A673 (cell line): ENCODE data around the gene TRPV5. TPM values are rescaled to one million over a fixed set of nuclear protein-coding genes. Genes with fewer than 3 reads are reported as not detected.

Source experiments
- BruUV-seq: library from RNA; stranded (reverse); fragments of 400-500 nt; replicated peaks from 2 replicates; lab custom pipeline; 2021; lab: Mats Ljungman, UMichigan
- CTCF ChIA-PET: fragments of 300-600 bp; sonication (Branson Sonifier 250); formaldehyde crosslinking; loops from one replicate; lab custom pipeline; 2022; ENCODE audit warnings: antibody characterized with exemption; lab: Charles Lee
- POLR2A ChIA-PET: fragments of 300-600 bp; sonication (Branson Sonifier 250); formaldehyde crosslinking; loops from one replicate; lab custom pipeline; 2022; ENCODE audit warnings: antibody characterized with exemption; ENCODE audit not compliant: low non-redundant PET; lab: Charles Lee
- DNase-seq: peaks from one replicate; pipeline ENCODE4 v3.0.0-alpha.2; 2015; ENCODE audit warnings: low spot score
- H3K27ac ChIP-seq: fragments of 200-600 bp; sonication (generic); 2 replicates; pipeline ENCODE4 v1.5.1; 2016; ENCODE audit warnings: mixed run types, low read depth, mild to moderate bottlenecking, mixed read lengths, antibody characterized with exemption, low read length; ENCODE audit not compliant: poor library complexity, severe bottlenecking
- H3K27me3 ChIP-seq: fragments of 200-600 bp; sonication (generic); replicated peaks from 2 replicates; pipeline ENCODE4 v1.6.1; 2017; ENCODE audit warnings: mixed run types, low read depth, mild to moderate bottlenecking, mixed read lengths, antibody characterized with exemption, low read length; ENCODE audit not compliant: insufficient read depth, poor library complexity
- H3K36me3 ChIP-seq: fragments of 200-600 bp; sonication (generic); 2 replicates; pipeline ENCODE4 v1.6.1; 2016; ENCODE audit warnings: mixed run types, mild to moderate bottlenecking, mixed read lengths, antibody characterized with exemption, low read length; ENCODE audit not compliant: insufficient read depth, poor library complexity, severe bottlenecking
- H3K4me1 ChIP-seq: fragments of 200-600 bp; sonication (generic); 2 replicates; pipeline ENCODE4 v1.6.1; 2017; ENCODE audit warnings: mixed run types, mild to moderate bottlenecking, mixed read lengths, antibody characterized with exemption, low read length; ENCODE audit not compliant: insufficient read depth, poor library complexity, severe bottlenecking
- H3K4me3 ChIP-seq: fragments of 200-600 bp; sonication (generic); 2 replicates; pipeline ENCODE4 v1.5.1; 2016; ENCODE audit warnings: low read depth, mixed run types, mild to moderate bottlenecking, mixed read lengths, low read length; ENCODE audit not compliant: poor library complexity, severe bottlenecking
- H3K9me3 ChIP-seq: fragments of 200-600 bp; sonication (generic); 2 replicates; pipeline ENCODE4 v1.6.1; 2016; ENCODE audit warnings: mixed run types, low read depth, mild to moderate bottlenecking, mixed read lengths, antibody characterized with exemption, low read length; ENCODE audit not compliant: poor library complexity, severe bottlenecking
- EZH2 ChIP-seq: fragments of 200-600 bp; sonication (generic); IDR thresholded peaks from 2 replicates; pipeline ENCODE4 v1.6.1; 2017; ENCODE audit warnings: borderline replicate concordance, low read depth, mild to moderate bottlenecking, mixed read lengths, antibody characterized with exemption, low read length; ENCODE audit not compliant: poor library complexity, severe bottlenecking
- intact Hi-C: fragments of 100-400 bp; cut with micrococcal nuclease; formaldehyde crosslinking; loops from one replicate; pipeline ENCODE4 v1.10.0; 2022; ENCODE audit not compliant: unreplicated experiment
- total RNA-seq: library from RNA; stranded (reverse); gene quantifications from 2 replicates; pipeline ENCODE4 v1.2.3, GENCODE V29; 2021
- TF ChIP-seq, protein P1 (sequence below): fragments of 300-800, 200-600 bp; sonication (generic); conservative IDR thresholded peaks from 2 replicates; pipeline ENCODE4 v1.5.1; 2017; ENCODE audit warnings: low read depth, mild to moderate bottlenecking, antibody characterized with exemption, low read length, moderate library complexity, mixed read lengths

The TRPV5 gene
- total RNA-seq, 1 experiment from 2014 or later: not detected

DNA sequence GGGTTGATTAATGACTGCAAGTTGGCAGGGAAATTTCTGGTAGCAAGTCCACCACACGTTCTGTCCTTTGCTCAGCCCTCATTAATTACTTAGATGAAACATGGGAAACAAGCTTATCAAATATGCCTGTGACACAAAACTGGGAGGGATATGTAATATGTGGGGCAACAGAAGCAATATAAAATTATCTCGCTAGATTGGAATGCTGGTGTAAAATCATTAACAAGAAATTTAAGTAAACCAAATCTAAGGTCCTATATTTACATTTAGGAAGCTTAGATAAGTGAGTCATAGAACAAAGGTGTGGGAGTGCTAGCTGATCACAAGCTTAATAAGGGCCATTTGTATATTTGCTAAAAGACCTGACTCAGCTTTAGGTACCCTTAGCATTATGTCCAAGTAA lies 23.5 kb downstream of the TRPV5 start:
- H3K27me3 ChIP-seq: peaks cover 21% of the 10 kb centered on the region
- H3K4me1 ChIP-seq: no peaks in the 10 kb centered on the region
- intact Hi-C loops: no loop called here
- H3K36me3 ChIP-seq: no peaks in the 10 kb centered on the region
- ChIA-PET CTCF (no interaction called here), POLR2A (no interaction called here)
- H3K4me3 ChIP-seq: no peak overlapping the region
- H3K27ac ChIP-seq: no peak overlapping the region
- no peaks in the 10 kb centered on the region for H3K9me3 ChIP-seq
- TF ChIP-seq, protein P1, sequence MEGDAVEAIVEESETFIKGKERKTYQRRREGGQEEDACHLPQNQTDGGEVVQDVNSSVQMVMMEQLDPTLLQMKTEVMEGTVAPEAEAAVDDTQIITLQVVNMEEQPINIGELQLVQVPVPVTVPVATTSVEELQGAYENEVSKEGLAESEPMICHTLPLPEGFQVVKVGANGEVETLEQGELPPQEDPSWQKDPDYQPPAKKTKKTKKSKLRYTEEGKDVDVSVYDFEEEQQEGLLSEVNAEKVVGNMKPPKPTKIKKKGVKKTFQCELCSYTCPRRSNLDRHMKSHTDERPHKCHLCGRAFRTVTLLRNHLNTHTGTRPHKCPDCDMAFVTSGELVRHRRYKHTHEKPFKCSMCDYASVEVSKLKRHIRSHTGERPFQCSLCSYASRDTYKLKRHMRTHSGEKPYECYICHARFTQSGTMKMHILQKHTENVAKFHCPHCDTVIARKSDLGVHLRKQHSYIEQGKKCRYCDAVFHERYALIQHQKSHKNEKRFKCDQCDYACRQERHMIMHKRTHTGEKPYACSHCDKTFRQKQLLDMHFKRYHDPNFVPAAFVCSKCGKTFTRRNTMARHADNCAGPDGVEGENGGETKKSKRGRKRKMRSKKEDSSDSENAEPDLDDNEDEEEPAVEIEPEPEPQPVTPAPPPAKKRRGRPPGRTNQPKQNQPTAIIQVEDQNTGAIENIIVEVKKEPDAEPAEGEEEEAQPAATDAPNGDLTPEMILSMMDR: no peak
- TF ChIP-seq EZH2: no peak
- no TSS peak for BruUV-seq
- DNase-seq: no peak

DNA sequence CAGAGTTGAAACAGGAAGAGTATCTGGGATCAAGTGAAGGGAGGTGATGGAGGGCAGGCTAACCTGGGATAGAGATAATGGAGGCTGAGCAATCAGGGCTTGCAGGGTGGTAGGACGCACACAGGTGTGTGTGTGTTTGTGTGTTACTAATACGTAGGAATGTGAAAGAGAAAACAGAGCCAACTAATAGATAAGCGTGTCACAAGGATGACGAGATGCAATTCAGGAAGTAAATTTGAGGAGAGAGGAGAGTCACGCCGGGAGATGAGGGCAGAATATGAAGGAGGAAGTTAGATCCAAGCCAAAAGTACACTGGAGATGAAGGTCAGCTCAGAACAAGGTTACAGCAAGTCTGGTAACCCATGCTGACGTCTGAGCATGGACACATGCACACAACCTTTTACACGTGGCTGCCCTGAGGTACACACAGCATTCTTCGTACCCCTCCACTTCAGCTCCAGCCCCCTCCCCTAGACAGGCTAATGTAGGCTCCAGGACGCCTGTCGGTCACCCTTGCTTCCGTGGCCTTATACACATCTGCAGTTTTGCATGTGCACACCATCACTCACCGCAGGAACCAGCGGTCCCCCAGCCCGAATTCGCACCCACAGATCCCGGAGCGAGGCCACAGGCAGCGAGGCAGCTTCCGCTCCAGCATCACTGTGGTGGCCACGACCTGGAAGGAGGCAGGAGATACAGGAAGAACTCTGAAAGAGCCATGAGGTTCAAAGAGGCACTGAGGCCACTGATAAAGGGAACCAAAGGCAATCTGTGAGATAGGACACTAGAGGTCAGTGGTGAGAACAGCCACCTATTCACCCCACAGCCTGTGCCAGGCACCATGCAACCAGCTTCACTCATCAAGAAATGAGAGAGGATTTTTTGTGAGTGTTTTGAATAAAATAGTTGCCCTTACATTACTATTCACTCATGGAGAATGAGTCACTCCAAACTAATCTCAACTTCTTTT lies 24.3 kb downstream of the TRPV5 start:
- no TSS peak for BruUV-seq
- DNase-seq: no peak
- POLR2A ChIA-PET: no interaction called here

DNA sequence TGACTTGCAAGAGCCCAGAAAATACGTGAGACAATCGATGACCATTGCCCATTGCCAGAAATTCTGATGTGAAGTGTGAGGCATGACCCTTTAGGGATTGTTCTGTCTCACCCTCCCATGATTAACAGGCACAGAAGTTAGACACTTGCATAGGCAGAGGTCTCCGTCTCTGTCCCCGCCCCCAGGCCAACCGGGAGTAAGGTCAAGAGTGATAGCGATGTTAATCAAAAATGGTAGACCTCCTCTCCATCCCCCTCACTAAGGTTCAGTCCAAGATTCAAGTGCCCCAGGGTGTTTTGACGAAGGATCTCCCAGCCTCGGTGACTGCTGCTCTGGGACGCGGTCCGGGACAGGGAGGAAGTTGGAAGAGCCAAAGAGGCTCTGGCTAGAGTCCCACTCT lies 25.3 kb downstream of the TRPV5 start:
- no peak overlapping the region for H3K27ac ChIP-seq
- H3K4me3 ChIP-seq: no peak overlapping the region
- peaks cover 21% of the 10 kb centered on the region for H3K27me3 ChIP-seq
- POLR2A ChIA-PET: no interaction called here
- CTCF ChIA-PET: no interaction called here
- no peaks in the 10 kb centered on the region for H3K36me3 ChIP-seq
- TF ChIP-seq EZH2: no peak
- TF ChIP-seq, protein P1: no peak
- peaks cover 7% of the 10 kb centered on the region for H3K9me3 ChIP-seq
- no peaks in the 10 kb centered on the region for H3K4me1 ChIP-seq
- no TSS peak for BruUV-seq
- intact Hi-C loops: no loop called here
- DNase-seq: no peak

More for the DNA sequence above, 24.3 kb downstream of the TRPV5 start:
- Histone ChIP-seq H3K4me1 (no peaks in the 10 kb centered on the region), H3K27ac (no peak overlapping the region), H3K27me3 (peaks cover 21% of the 10 kb centered on the region), H3K9me3 (peaks cover 2% of the 10 kb centered on the region), H3K36me3 (no peaks in the 10 kb centered on the region), H3K4me3 (no peak overlapping the region)
- TF ChIP-seq, protein P1: no peak
- TF ChIP-seq EZH2: no peak
- intact Hi-C loops: no loop called here
- CTCF ChIA-PET: no interaction called here
